Sigmoid colon (tissue), 4 donors: ENCODE results near the gene ZNF845.

ENCODE experiments used
- POLR2A ChIP-seq, 2 donors: fragments of 450-650 bp; IDR thresholded peaks; one replicate each; pipeline ENCODE4 v1.6.1; 2016; ENCODE audit warnings: antibody characterized with exemption in 2 of 2, mild to moderate bottlenecking in 2 of 2, moderate library complexity in 2 of 2
- POLR2AphosphoS5 ChIP-seq, 4 donors: sonication (generic); formaldehyde crosslinking; IDR thresholded peaks; one replicate each; pipeline ENCODE4 v1.6.1; 2017; ENCODE audit warnings: antibody characterized with exemption in 4 of 4
- TF ChIP-seq, protein P1 (sequence below), 4 experiments: fragments of 450-650 bp in 3 of 4; fragments of 200-600 bp in 1 of 4; IDR thresholded peaks; one replicate each; pipeline ENCODE4 v1.5.1; 2016 to 2019; ENCODE audit warnings: antibody characterized with exemption in 4 of 4, mild to moderate bottlenecking in 3 of 4, moderate library complexity in 2 of 4

- TF ChIP-seq, protein P1, sequence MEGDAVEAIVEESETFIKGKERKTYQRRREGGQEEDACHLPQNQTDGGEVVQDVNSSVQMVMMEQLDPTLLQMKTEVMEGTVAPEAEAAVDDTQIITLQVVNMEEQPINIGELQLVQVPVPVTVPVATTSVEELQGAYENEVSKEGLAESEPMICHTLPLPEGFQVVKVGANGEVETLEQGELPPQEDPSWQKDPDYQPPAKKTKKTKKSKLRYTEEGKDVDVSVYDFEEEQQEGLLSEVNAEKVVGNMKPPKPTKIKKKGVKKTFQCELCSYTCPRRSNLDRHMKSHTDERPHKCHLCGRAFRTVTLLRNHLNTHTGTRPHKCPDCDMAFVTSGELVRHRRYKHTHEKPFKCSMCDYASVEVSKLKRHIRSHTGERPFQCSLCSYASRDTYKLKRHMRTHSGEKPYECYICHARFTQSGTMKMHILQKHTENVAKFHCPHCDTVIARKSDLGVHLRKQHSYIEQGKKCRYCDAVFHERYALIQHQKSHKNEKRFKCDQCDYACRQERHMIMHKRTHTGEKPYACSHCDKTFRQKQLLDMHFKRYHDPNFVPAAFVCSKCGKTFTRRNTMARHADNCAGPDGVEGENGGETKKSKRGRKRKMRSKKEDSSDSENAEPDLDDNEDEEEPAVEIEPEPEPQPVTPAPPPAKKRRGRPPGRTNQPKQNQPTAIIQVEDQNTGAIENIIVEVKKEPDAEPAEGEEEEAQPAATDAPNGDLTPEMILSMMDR (IDR thresholded peaks at IDR 0.05) = no peak
- TF ChIP-seq POLR2A (IDR thresholded peaks at IDR 0.05) = no peak
- no peak for TF ChIP-seq POLR2AphosphoS5 (IDR thresholded peaks at IDR 0.05)
These were observed 22.2 kb downstream of the ZNF845 start for GRCh38 chr19:53355739-53356138.
